ENCODE measurements around the gene OPCML. TPM values are rescaled to one million over a fixed set of nuclear protein-coding genes. Genes with fewer than 3 reads are reported as not detected.

The OPCML gene
- polyA plus RNA-seq, 1 donor (not counting 4 experiments of a cell fraction or from before 2014, with no cell fraction given): 0.04 TPM

GRCh38 chr11:133382131-133382812 is 150.0 kb downstream of the OPCML start:
- DNase-seq (ENCODE audit: low read depth, low spot score) (no peak), FAIRE-seq (no peak)
- Histone ChIP-seq H3K27me3 (ENCODE audit: control insufficient read depth, extremely low read depth, insufficient read depth, low read length) (no peaks in the 10 kb centered on the region), H3K9ac (ENCODE audit: control insufficient read depth, extremely low read depth, insufficient read depth, low read length) (no peak overlapping the region), H3K4me1 (ENCODE audit: control insufficient read depth, extremely low read depth, insufficient read depth, low read length) (no peaks in the 10 kb centered on the region), H3K27ac (ENCODE audit: control insufficient read depth, insufficient read depth, low read length) (no peak overlapping the region), H2AFZ (ENCODE audit: control insufficient read depth, low read length) (no peak overlapping the region), H3K79me2 (ENCODE audit: control insufficient read depth, insufficient read depth, low read length) (no peaks in the 10 kb centered on the region), H3K36me3 (ENCODE audit: control insufficient read depth in 2 of 2, extremely low read depth in 1 of 2, insufficient read depth in 2 of 2, low read length in 2 of 2) (no peaks in the 10 kb centered on the region), H3K4me3 (ENCODE audit: control insufficient read depth in 2 of 3, extremely low read depth in 1 of 3, insufficient read depth in 2 of 3, low read depth in 1 of 3, low read length in 3 of 3) (no peak overlapping the region), H3K4me2 (ENCODE audit: control insufficient read depth, extremely low read depth, insufficient read depth, low read depth, low read length) (no peak overlapping the region), H3K9me1 (ENCODE audit: control insufficient read depth, extremely low read depth, insufficient read depth, low read length) (no peaks in the 10 kb centered on the region), H4K20me1 (ENCODE audit: control insufficient read depth, extremely low read depth, insufficient read depth, low read length) (no peaks in the 10 kb centered on the region), H3K9me3 (ENCODE audit: control insufficient read depth, low read depth, low read length) (no peaks in the 10 kb centered on the region)
- no peak for TF ChIP-seq CTCF (optimal IDR thresholded peaks at IDR 0.05 in 1 of 3, IDR thresholded peaks at IDR 0.05 in 1 of 3, conservative IDR thresholded peaks at IDR 0.05 in 1 of 3; ENCODE audit: extremely low read depth in 1 of 3, insufficient read depth in 2 of 3, low read length in 3 of 3)
- no peak for TF ChIP-seq EZH2 (IDR thresholded peaks at IDR 0.05; ENCODE audit: low read length)
- dilution Hi-C loops (cut with MboI; ENCODE audit: extremely low pct_ligation_motif_present, low sequenced_read_pairs): no loop called here

- Histone ChIP-seq H3K27ac (ENCODE audit: control insufficient read depth, insufficient read depth, low read length) (no peak overlapping the region), H3K27me3 (ENCODE audit: control insufficient read depth, extremely low read depth, insufficient read depth, low read length) (no peaks in the 10 kb centered on the region), H3K4me1 (ENCODE audit: control insufficient read depth, extremely low read depth, insufficient read depth, low read length) (no peaks in the 10 kb centered on the region), H3K4me3 (ENCODE audit: control insufficient read depth in 2 of 3, extremely low read depth in 1 of 3, insufficient read depth in 2 of 3, low read depth in 1 of 3, low read length in 3 of 3) (no peak overlapping the region), H3K9me1 (ENCODE audit: control insufficient read depth, extremely low read depth, insufficient read depth, low read length) (no peaks in the 10 kb centered on the region), H3K79me2 (ENCODE audit: control insufficient read depth, insufficient read depth, low read length) (no peaks in the 10 kb centered on the region), H4K20me1 (ENCODE audit: control insufficient read depth, extremely low read depth, insufficient read depth, low read length) (no peaks in the 10 kb centered on the region), H3K36me3 (ENCODE audit: control insufficient read depth in 2 of 2, extremely low read depth in 1 of 2, insufficient read depth in 2 of 2, low read length in 2 of 2) (no peaks in the 10 kb centered on the region), H3K4me2 (ENCODE audit: control insufficient read depth, extremely low read depth, insufficient read depth, low read depth, low read length) (no peak overlapping the region), H3K9me3 (ENCODE audit: control insufficient read depth, low read depth, low read length) (no peaks in the 10 kb centered on the region), H2AFZ (ENCODE audit: control insufficient read depth, low read length) (no peak overlapping the region), H3K9ac (ENCODE audit: control insufficient read depth, extremely low read depth, insufficient read depth, low read length) (no peak overlapping the region)
- dilution Hi-C loops (cut with MboI; ENCODE audit: extremely low pct_ligation_motif_present, low sequenced_read_pairs): no loop called here
- FAIRE-seq (no peak), DNase-seq (ENCODE audit: low read depth, low spot score) (no peak)
- TF ChIP-seq EZH2 (IDR thresholded peaks at IDR 0.05; ENCODE audit: low read length) (no peak), CTCF (optimal IDR thresholded peaks at IDR 0.05 in 1 of 3, IDR thresholded peaks at IDR 0.05 in 1 of 3, conservative IDR thresholded peaks at IDR 0.05 in 1 of 3; ENCODE audit: extremely low read depth in 1 of 3, insufficient read depth in 2 of 3, low read length in 3 of 3) (no peak)
These were observed 150.6 kb downstream of the OPCML start for GRCh38 chr11:133381761-133382130.

Measured in keratinocyte (primary cell).